ENCODE measurements around the gene ZNF484. TPM values are rescaled to one million over a fixed set of nuclear protein-coding genes. Genes with fewer than 3 reads are reported as not detected.
"Not testable (repeated sequence)": the region's sequence is repeated elsewhere in the genome, so short reads cannot be mapped to it uniquely, and the experiment has no call there.

ZNF484 gene
- polyA plus RNA-seq, 3 donors: 1.1 to 2.7 (median 1.8) TPM

DNA sequence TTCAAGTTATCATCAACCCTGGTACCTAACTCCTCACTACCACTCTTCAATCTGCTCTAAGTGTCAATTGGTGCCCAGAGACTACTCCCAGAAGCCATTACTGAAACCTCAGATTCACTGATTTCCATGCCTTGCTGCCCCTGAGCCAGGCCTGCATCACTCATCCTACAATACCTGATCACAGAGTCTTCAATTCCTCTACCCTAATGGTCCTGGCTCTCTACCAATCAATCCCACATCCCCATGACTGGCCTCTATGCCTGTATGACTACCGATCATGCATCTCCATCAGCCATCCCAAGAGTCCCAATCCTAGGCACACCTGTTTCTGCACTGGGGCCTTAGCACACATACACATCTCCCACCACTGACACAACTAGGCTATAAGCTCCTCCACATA lies 2.5 kb downstream of the ZNF484 start:
- Histone ChIP-seq H3K36me3 (replicated peaks in 1 of 2; ENCODE audit: control insufficient read depth in 1 of 2, insufficient read depth in 2 of 2, low read length in 2 of 2) (peaks cover 4 to 14% of the 10 kb centered on the region in 2 donors), H3K4me3 (replicated peaks in 1 of 3; ENCODE audit: low read depth in 2 of 3, low read length in 3 of 3) (no peak overlapping the region), H2AFZ (ENCODE audit: insufficient read depth, low read depth, low read length, poor library complexity, severe bottlenecking) (no peak overlapping the region), H4K20me1 (ENCODE audit: insufficient read depth, low read length) (peaks cover 5% of the 10 kb centered on the region), H3K4me2 (replicated peaks; ENCODE audit: extremely low read depth, low read length, poor library complexity, severe bottlenecking) (no peak overlapping the region), H3K79me2 (ENCODE audit: insufficient read depth, low read length) (peaks cover 28% of the 10 kb centered on the region), H3K9me3 (replicated peaks in 1 of 2; ENCODE audit: control insufficient read depth in 1 of 2, insufficient read depth in 1 of 2, low read length in 2 of 2) (no peaks in the 10 kb centered on the region), H3K27ac (ENCODE audit: low read depth in 1 of 2, low read length in 2 of 2) (no peak overlapping the region), H3K4me1 (ENCODE audit: control insufficient read depth in 1 of 2, insufficient read depth in 2 of 2, low read length in 2 of 2) (no peaks in the 10 kb centered on the region), H3K27me3 (ENCODE audit: control insufficient read depth in 2 of 2, insufficient read depth in 2 of 2, low read length in 2 of 2) (no peaks in the 10 kb centered on the region), H3K9ac (ENCODE audit: insufficient read depth, low read length, poor library complexity, severe bottlenecking) (no peak overlapping the region)
- Mint-ChIP-seq H3K9me3 (peaks cover 0 to 3% (median 0%) of the 10 kb centered on the region in 7 donors), H3K4me3 (no peak overlapping the region), H3K27ac (no peak overlapping the region), H3K36me3 (peaks cover 20 to 39% of the 10 kb centered on the region in 2 donors), H3K27me3 (ENCODE audit: low read depth in 3 of 3) (peaks cover 0 to 1% (median 0%) of the 10 kb centered on the region in 3 donors), H3K4me1 (peaks cover 20% of the 10 kb centered on the region)
- DNase-seq: no peak
- TF ChIP-seq, protein P1, sequence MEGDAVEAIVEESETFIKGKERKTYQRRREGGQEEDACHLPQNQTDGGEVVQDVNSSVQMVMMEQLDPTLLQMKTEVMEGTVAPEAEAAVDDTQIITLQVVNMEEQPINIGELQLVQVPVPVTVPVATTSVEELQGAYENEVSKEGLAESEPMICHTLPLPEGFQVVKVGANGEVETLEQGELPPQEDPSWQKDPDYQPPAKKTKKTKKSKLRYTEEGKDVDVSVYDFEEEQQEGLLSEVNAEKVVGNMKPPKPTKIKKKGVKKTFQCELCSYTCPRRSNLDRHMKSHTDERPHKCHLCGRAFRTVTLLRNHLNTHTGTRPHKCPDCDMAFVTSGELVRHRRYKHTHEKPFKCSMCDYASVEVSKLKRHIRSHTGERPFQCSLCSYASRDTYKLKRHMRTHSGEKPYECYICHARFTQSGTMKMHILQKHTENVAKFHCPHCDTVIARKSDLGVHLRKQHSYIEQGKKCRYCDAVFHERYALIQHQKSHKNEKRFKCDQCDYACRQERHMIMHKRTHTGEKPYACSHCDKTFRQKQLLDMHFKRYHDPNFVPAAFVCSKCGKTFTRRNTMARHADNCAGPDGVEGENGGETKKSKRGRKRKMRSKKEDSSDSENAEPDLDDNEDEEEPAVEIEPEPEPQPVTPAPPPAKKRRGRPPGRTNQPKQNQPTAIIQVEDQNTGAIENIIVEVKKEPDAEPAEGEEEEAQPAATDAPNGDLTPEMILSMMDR (IDR thresholded peaks at IDR 0.05): no peak
- no CpG with 5 or more reads among the region's 1 CpG for WGBS (ENCODE audit: insufficient coverage)
- intact Hi-C loops (cut with micrococcal nuclease): loop anchor here in 1 of 2 donors (5.0 to 10.0 kb wide), 2 partner anchors 111 to 692 kb away; partner anchors contain the start of gene BICD2

DNA sequence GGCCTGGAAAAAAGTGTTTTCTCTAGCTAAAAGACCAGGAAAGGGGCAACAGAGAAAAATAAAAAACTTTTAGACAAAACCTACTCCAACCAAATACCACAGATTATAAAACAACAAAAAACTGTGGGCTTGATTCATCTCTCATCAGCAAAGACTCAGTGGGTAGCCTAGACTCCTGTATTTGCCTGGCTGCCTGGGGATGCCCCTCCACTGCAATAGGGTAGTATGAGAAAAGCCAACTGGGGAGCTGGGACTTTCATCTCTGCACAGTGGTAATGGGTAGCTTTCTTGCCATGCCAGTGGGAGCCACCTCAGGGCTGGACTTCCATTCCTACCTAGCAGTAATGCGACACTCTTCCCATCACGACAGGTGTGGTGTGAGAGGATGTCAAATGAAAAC lies 7.5 kb downstream of the ZNF484 start:
- no CpG with 5 or more reads among the region's 2 CpGs for WGBS (ENCODE audit: insufficient coverage)
- Histone ChIP-seq H3K79me2 (ENCODE audit: insufficient read depth, low read length) (peaks cover 5% of the 10 kb centered on the region), H4K20me1 (ENCODE audit: insufficient read depth, low read length) (peaks cover 12% of the 10 kb centered on the region), H2AFZ (ENCODE audit: insufficient read depth, low read depth, low read length, poor library complexity, severe bottlenecking) (no peak overlapping the region), H3K27me3 (ENCODE audit: control insufficient read depth in 2 of 2, insufficient read depth in 2 of 2, low read length in 2 of 2) (no peaks in the 10 kb centered on the region), H3K27ac (ENCODE audit: low read depth in 1 of 2, low read length in 2 of 2) (no peak overlapping the region), H3K9me3 (replicated peaks in 1 of 2; ENCODE audit: control insufficient read depth in 1 of 2, insufficient read depth in 1 of 2, low read length in 2 of 2) (peaks cover 0 to 3% of the 10 kb centered on the region in 2 donors), H3K9ac (ENCODE audit: insufficient read depth, low read length, poor library complexity, severe bottlenecking) (no peak overlapping the region), H3K4me2 (replicated peaks; ENCODE audit: extremely low read depth, low read length, poor library complexity, severe bottlenecking) (no peak overlapping the region), H3K4me3 (replicated peaks in 1 of 3; ENCODE audit: low read depth in 2 of 3, low read length in 3 of 3) (no peak overlapping the region), H3K4me1 (ENCODE audit: control insufficient read depth in 1 of 2, insufficient read depth in 2 of 2, low read length in 2 of 2) (no peaks in the 10 kb centered on the region), H3K36me3 (replicated peaks in 1 of 2; ENCODE audit: control insufficient read depth in 1 of 2, insufficient read depth in 2 of 2, low read length in 2 of 2) (peaks cover 18 to 46% of the 10 kb centered on the region in 2 donors)
- H3K27me3 Mint-ChIP-seq (ENCODE audit: low read depth in 3 of 3): no peaks in the 10 kb centered on the region
- intact Hi-C loops (cut with micrococcal nuclease): loop anchor here in 1 of 2 donors (10.0 kb wide), 1 partner anchor 105 kb away; the partner anchor contains the start of gene BICD2
- H3K36me3 Mint-ChIP-seq: peaks cover 48 to 80% of the 10 kb centered on the region in 2 donors
- no peak for DNase-seq
- no peak overlapping the region for H3K4me3 Mint-ChIP-seq
- TF ChIP-seq, protein P1 (IDR thresholded peaks at IDR 0.05): no peak
- peaks cover under 1% of the 10 kb centered on the region for H3K4me1 Mint-ChIP-seq
- peaks cover 0 to 8% (median 7%) of the 10 kb centered on the region in 7 donors for H3K9me3 Mint-ChIP-seq
- H3K27ac Mint-ChIP-seq: peak overlapping the region in 1 of 7 donors; percentile 46

DNA sequence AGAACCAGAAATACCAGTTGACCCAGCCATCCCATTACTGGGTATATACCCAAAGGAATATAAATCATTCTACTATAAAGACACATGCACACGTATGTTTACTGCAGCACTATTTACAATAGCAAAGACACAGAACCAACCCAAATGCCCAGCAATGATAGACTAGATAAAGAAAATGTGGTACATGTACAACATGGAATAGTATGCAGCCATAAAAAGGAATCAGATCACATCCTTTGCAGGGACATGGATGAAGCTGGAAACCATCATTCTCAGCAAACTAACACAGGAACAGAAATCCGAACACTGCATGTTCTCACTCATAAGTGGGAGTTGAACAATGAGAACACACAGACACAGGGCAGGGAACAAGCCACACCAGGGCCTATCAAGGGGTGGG lies 11.2 kb downstream of the ZNF484 start:
- H3K4me2 ChIP-seq (replicated peaks; ENCODE audit: extremely low read depth, low read length, poor library complexity, severe bottlenecking); DNase-seq; H3K27me3 ChIP-seq (ENCODE audit: control insufficient read depth in 2 of 2, insufficient read depth in 2 of 2, low read length in 2 of 2); H3K27ac Mint-ChIP-seq; H3K79me2 ChIP-seq (ENCODE audit: insufficient read depth, low read length); H3K4me3 Mint-ChIP-seq; H3K27me3 Mint-ChIP-seq (ENCODE audit: low read depth in 3 of 3); H3K9me3 ChIP-seq (replicated peaks in 1 of 2; ENCODE audit: control insufficient read depth in 1 of 2, insufficient read depth in 1 of 2, low read length in 2 of 2); H3K27ac ChIP-seq (ENCODE audit: low read depth in 1 of 2, low read length in 2 of 2); H3K4me1 Mint-ChIP-seq; H2AFZ ChIP-seq (ENCODE audit: insufficient read depth, low read depth, low read length, poor library complexity, severe bottlenecking); H3K9ac ChIP-seq (ENCODE audit: insufficient read depth, low read length, poor library complexity, severe bottlenecking); H3K4me3 ChIP-seq (replicated peaks in 1 of 3; ENCODE audit: low read depth in 2 of 3, low read length in 3 of 3); H3K4me1 ChIP-seq (ENCODE audit: control insufficient read depth in 1 of 2, insufficient read depth in 2 of 2, low read length in 2 of 2); intact Hi-C loops (cut with micrococcal nuclease): not testable (repeated sequence)
- H3K36me3 ChIP-seq (replicated peaks in 1 of 2; ENCODE audit: control insufficient read depth in 1 of 2, insufficient read depth in 2 of 2, low read length in 2 of 2): peaks cover 18 to 53% of the 10 kb centered on the region in 2 donors
- no CpG with 5 or more reads among the region's 2 CpGs for WGBS (ENCODE audit: insufficient coverage)
- peaks cover 16% of the 10 kb centered on the region for H4K20me1 ChIP-seq (ENCODE audit: insufficient read depth, low read length)
- H3K9me3 Mint-ChIP-seq: peaks cover 0 to 13% (median 8%) of the 10 kb centered on the region in 7 donors
- peaks cover 65 to 80% of the 10 kb centered on the region in 2 donors for H3K36me3 Mint-ChIP-seq

Data from CD14-positive monocyte (primary cell).